ENCODE measurements around the gene SLC17A9. TPM values are rescaled to one million over a fixed set of nuclear protein-coding genes. Genes with fewer than 3 reads are reported as not detected.

SLC17A9 gene
- total and polyA plus RNA-seq, 11 donors: 0.16 to 6.6 (median 0.85) TPM

DNA sequence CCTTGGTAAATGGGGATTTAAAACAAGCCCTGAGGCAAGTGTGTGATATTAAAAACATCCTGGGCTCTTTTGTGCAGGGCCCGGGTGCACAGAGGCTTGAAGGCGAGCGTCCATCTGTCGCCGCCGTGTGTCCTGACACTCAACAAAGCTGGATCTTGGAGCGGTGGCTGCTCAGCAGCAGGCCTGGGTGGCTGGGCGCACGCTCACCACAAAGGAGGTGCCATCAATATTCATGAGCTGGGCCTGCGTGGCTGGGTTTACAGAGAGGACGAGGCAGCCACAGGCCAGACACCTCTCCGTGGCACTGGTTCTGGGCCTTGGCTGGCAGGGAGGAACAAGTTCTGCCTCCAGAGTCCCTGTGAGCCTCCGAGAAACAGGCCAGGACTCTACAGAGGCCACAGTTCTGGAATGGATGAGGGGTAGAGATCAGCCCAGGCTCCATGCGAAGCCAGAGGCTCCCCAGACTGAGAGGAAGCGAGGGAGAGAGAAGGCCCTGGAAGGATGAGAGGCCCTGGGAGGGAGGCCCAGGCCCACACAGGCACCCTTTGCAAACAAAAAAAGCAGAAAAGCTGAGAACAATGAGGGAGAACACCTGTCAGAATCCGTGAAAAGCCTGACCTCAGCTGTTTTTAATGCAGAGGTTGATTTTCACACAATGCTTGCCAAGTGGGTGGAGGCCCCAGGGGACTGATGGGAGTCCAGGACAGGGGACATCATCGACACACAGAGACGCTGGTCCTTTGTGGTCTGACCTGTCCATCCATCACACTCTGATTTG, 32.3 kb downstream of the SLC17A9 start:
- peaks cover 0 to 4% (median 0%) of the 10 kb centered on the region in 12 donors for H3K4me1 ChIP-seq
- TF ChIP-seq POLR2A (IDR thresholded peaks at IDR 0.05): no peak
- TF ChIP-seq, protein P1, sequence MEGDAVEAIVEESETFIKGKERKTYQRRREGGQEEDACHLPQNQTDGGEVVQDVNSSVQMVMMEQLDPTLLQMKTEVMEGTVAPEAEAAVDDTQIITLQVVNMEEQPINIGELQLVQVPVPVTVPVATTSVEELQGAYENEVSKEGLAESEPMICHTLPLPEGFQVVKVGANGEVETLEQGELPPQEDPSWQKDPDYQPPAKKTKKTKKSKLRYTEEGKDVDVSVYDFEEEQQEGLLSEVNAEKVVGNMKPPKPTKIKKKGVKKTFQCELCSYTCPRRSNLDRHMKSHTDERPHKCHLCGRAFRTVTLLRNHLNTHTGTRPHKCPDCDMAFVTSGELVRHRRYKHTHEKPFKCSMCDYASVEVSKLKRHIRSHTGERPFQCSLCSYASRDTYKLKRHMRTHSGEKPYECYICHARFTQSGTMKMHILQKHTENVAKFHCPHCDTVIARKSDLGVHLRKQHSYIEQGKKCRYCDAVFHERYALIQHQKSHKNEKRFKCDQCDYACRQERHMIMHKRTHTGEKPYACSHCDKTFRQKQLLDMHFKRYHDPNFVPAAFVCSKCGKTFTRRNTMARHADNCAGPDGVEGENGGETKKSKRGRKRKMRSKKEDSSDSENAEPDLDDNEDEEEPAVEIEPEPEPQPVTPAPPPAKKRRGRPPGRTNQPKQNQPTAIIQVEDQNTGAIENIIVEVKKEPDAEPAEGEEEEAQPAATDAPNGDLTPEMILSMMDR (IDR thresholded peaks at IDR 0.05): no peak
- H3K27me3 ChIP-seq: peaks cover 5 to 63% (median 27%) of the 10 kb centered on the region in 9 donors
- WGBS, 4 donors: 72 to 78% (median 76%) methylated on average over 17 to 18 of the region's 18 CpGs
- intact Hi-C loops (cut with DNase I): no loop called here
- ATAC-seq: no peak
- no peaks in the 10 kb centered on the region for H3K36me3 ChIP-seq
- no peak for DNase-seq
- H3K4me3 ChIP-seq: no peak overlapping the region
- H3K27ac ChIP-seq: no peak overlapping the region
- no peaks in the 10 kb centered on the region for H3K9me3 ChIP-seq

- H3K36me3 ChIP-seq: no peaks in the 10 kb centered on the region
- ATAC-seq (peak in 3 of 4 donors; percentile 16 to 53 (median 49)), DNase-seq (peak in 2 of 5 donors; percentile 36 to 55)
- no peak overlapping the region for H3K27ac ChIP-seq
- peaks cover 0 to 4% (median 0%) of the 10 kb centered on the region in 12 donors for H3K4me1 ChIP-seq
- intact Hi-C loops (cut with DNase I): no loop called here
- H3K4me3 ChIP-seq: no peak overlapping the region
- peaks cover 5 to 58% (median 23%) of the 10 kb centered on the region in 9 donors for H3K27me3 ChIP-seq
- TF ChIP-seq, protein P1 (IDR thresholded peaks at IDR 0.05): no peak
- no peak for TF ChIP-seq POLR2A (IDR thresholded peaks at IDR 0.05)
- WGBS, 4 donors: 53 to 65% (median 55%) methylated on average over 5 to 14 of the region's 14 CpGs
- no peaks in the 10 kb centered on the region for H3K9me3 ChIP-seq
These were observed 32.9 kb downstream of the SLC17A9 start for GRCh38 chr20:62985444-62985778.

DNA sequence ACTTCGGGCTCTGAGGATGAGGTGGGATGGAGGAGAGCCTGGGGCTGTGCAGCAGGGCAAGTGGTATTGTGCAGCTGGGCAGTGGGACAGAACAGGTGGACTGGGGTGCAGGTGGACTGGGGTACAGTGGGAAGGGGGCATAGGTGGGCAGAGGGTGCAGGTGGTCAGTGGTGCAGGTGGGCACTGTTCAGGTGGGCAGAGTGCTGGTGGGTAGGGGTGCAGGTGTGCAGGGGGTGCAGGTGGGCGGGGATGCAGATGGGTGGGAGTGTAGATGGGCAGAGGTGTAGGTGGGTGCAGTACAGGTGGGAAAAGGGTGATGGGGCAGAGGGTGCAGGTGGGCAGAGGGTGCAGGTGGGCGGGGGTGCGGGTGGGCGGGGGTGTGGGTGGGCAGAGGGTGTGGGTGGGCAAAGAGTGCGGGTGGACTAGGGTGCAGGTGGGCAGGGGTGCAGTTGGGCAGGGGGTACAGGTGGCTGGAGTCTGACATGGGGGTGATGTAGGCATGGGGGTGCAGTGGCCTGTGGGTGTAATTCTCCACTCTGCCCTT, 33.8 kb downstream of the SLC17A9 start:
- no peaks in the 10 kb centered on the region for H3K36me3 ChIP-seq
- TF ChIP-seq POLR2A (IDR thresholded peaks at IDR 0.05): no peak
- TF ChIP-seq, protein P1 (IDR thresholded peaks at IDR 0.05): no peak
- no peak for DNase-seq
- H3K27ac ChIP-seq: no peak overlapping the region
- no peak for ATAC-seq
- intact Hi-C loops (cut with DNase I): no loop called here
- H3K27me3 ChIP-seq: peaks cover 4 to 60% (median 16%) of the 10 kb centered on the region in 9 donors
- WGBS, 4 donors: 71 to 84% (median 81%) methylated on average over 6 of the region's 6 CpGs
- H3K4me1 ChIP-seq: peaks cover 0 to 4% (median 0%) of the 10 kb centered on the region in 12 donors
- no peaks in the 10 kb centered on the region for H3K9me3 ChIP-seq
- H3K4me3 ChIP-seq: no peak overlapping the region

GRCh38 chr20:62987114-62987513, 34.6 kb downstream of the SLC17A9 start:
- H3K4me3 ChIP-seq: no peak overlapping the region
- ATAC-seq (no peak), DNase-seq (no peak)
- no peak for TF ChIP-seq POLR2A (IDR thresholded peaks at IDR 0.05)
- TF ChIP-seq, protein P1 (IDR thresholded peaks at IDR 0.05): no peak
- no peaks in the 10 kb centered on the region for H3K36me3 ChIP-seq
- H3K4me1 ChIP-seq: peaks cover 0 to 4% (median 0%) of the 10 kb centered on the region in 12 donors
- H3K27ac ChIP-seq: no peak overlapping the region
- peaks cover 2 to 60% (median 9%) of the 10 kb centered on the region in 9 donors for H3K27me3 ChIP-seq
- intact Hi-C loops (cut with DNase I): no loop called here
- no peaks in the 10 kb centered on the region for H3K9me3 ChIP-seq
- WGBS, 4 donors: 41 to 55% (median 47%) methylated on average over 10 of the region's 10 CpGs

Data from heart left ventricle (tissue), 16 donors.